A673 (cell line): ENCODE measurements around the gene CST11.

Experiments
- EZH2 ChIP-seq: fragments of 200-600 bp; sonication (generic); IDR thresholded peaks from 2 replicates; pipeline ENCODE4 v1.6.1; 2017; ENCODE audit warnings: borderline replicate concordance, low read depth, mild to moderate bottlenecking, mixed read lengths, antibody characterized with exemption, low read length; ENCODE audit not compliant: poor library complexity, severe bottlenecking
- TF ChIP-seq, protein P1 (sequence below): fragments of 300-800, 200-600 bp; sonication (generic); conservative IDR thresholded peaks from 2 replicates; pipeline ENCODE4 v1.5.1; 2017; ENCODE audit warnings: low read depth, mild to moderate bottlenecking, antibody characterized with exemption, low read length, moderate library complexity, mixed read lengths

DNA sequence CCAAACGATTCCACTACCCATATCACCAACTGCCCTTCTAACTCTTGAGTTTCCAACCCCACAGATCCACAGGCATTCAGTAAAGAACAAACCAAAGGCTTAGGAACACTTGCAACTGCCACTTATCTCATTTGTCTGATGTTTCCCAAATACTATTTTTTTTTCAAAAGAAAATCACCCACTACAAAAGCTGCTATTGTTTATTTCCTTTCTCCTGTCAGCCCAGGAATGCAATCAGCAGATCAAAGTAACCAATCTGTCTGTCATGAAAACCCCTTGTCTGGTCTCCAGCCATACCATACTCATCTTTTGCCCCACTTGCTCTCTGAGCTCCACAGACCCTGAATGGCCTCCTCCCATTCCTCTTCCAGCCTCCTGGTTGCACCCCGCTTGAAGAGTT lies 29.5 kb upstream of the CST11 start:
- TF ChIP-seq, protein P1, sequence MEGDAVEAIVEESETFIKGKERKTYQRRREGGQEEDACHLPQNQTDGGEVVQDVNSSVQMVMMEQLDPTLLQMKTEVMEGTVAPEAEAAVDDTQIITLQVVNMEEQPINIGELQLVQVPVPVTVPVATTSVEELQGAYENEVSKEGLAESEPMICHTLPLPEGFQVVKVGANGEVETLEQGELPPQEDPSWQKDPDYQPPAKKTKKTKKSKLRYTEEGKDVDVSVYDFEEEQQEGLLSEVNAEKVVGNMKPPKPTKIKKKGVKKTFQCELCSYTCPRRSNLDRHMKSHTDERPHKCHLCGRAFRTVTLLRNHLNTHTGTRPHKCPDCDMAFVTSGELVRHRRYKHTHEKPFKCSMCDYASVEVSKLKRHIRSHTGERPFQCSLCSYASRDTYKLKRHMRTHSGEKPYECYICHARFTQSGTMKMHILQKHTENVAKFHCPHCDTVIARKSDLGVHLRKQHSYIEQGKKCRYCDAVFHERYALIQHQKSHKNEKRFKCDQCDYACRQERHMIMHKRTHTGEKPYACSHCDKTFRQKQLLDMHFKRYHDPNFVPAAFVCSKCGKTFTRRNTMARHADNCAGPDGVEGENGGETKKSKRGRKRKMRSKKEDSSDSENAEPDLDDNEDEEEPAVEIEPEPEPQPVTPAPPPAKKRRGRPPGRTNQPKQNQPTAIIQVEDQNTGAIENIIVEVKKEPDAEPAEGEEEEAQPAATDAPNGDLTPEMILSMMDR, result no peak
- TF ChIP-seq EZH2, result no peak
